SK-N-SH treated with all-trans-retinoic acid at 6 μM for 48 hours (cell line): Measurements from ENCODE around the gene NEGR1.

Experiments used
- ATAC-seq: fragments of 200-7000 bp; cut with Tn5 transposase; 3 replicates; pipeline ENCODE4 v1.9.1; 2020; ENCODE audit warnings: mild to moderate bottlenecking, moderate library complexity
- ARNTL ChIP-seq: fragments of 450-650 bp; formaldehyde crosslinking; IDR thresholded peaks from 2 replicates; pipeline ENCODE4 v1.5.0; 2020; ENCODE audit warnings: low read depth, mild to moderate bottlenecking, moderate library complexity, borderline replicate concordance
- BACH2 ChIP-seq: fragments of 250-450 bp; sonication (Bioruptor Pico); IDR thresholded peaks from 2 replicates; pipeline ENCODE4 v1.9.0; 2021; ENCODE audit warnings: mild to moderate bottlenecking, borderline replicate concordance
- CSDC2 ChIP-seq: fragments of 250-450 bp; sonication (Bioruptor Pico); IDR thresholded peaks from 2 replicates; pipeline ENCODE4 v1.5.0; 2020; ENCODE audit warnings: mild to moderate bottlenecking, moderate library complexity
- GLIS3 ChIP-seq: fragments of 250-450 bp; sonication (Bioruptor Pico); IDR thresholded peaks from 2 replicates; pipeline ENCODE4 v1.5.0; 2020; ENCODE audit warnings: mild to moderate bottlenecking, moderate library complexity
- ISL1 ChIP-seq: fragments of 250-450 bp; sonication (Bioruptor Pico); IDR thresholded peaks from 2 replicates; pipeline ENCODE4 v2.1.2; 2022; ENCODE audit warnings: mild to moderate bottlenecking, moderate library complexity
- OSR1 ChIP-seq: fragments of 250-450 bp; sonication (Bioruptor Pico); IDR thresholded peaks from 2 replicates; pipeline ENCODE4 v1.8.0; 2022; ENCODE audit warnings: moderate library complexity, mild to moderate bottlenecking, inconsistent platforms
- PPARA ChIP-seq: fragments of 250-450 bp; sonication (Bioruptor Pico); IDR thresholded peaks from 2 replicates; pipeline ENCODE4 v1.5.0; 2020; ENCODE audit warnings: mild to moderate bottlenecking, borderline replicate concordance
- RARB ChIP-seq: fragments of 250-450 bp; sonication (Bioruptor Pico); IDR thresholded peaks from 2 replicates; pipeline ENCODE4 v1.8.0; 2021; ENCODE audit warnings: mild to moderate bottlenecking, moderate library complexity
- SNAI2 ChIP-seq: fragments of 250-450 bp; sonication (Bioruptor Pico); IDR thresholded peaks from 2 replicates; pipeline ENCODE4 v1.5.0; 2020; ENCODE audit warnings: mild to moderate bottlenecking, moderate library complexity
- TOX ChIP-seq: fragments of 250-450 bp; sonication (Bioruptor Pico); IDR thresholded peaks from 2 replicates; pipeline ENCODE4 v1.8.0; 2021; ENCODE audit warnings: mild to moderate bottlenecking, moderate library complexity, borderline replicate concordance
- ZC3H10 ChIP-seq: fragments of 250-450 bp; sonication (Bioruptor Pico); IDR thresholded peaks from 2 replicates; pipeline ENCODE4 v1.5.1; 2021; ENCODE audit warnings: mild to moderate bottlenecking, moderate library complexity
- ZFP3 ChIP-seq: fragments of 250-450 bp; sonication (Bioruptor Pico); IDR thresholded peaks from 2 replicates; pipeline ENCODE4 v1.5.0; 2020; ENCODE audit warnings: mild to moderate bottlenecking, moderate library complexity
- ZFP30 ChIP-seq: fragments of 450-650 bp; formaldehyde crosslinking; IDR thresholded peaks from 2 replicates; pipeline ENCODE4 v1.5.0; 2022; ENCODE audit warnings: mild to moderate bottlenecking, moderate library complexity
- ZNF565 ChIP-seq: fragments of 450-650 bp; formaldehyde crosslinking; conservative IDR thresholded peaks from 2 replicates; pipeline ENCODE4 v1.5.0; 2020; ENCODE audit warnings: low read depth, mild to moderate bottlenecking, moderate library complexity
- ZNF70 ChIP-seq: fragments of 450-650 bp; formaldehyde crosslinking; IDR thresholded peaks from 2 replicates; pipeline ENCODE4 v1.5.0; 2020; ENCODE audit warnings: mild to moderate bottlenecking, moderate library complexity
- ZNF8 ChIP-seq: fragments of 450-650 bp; formaldehyde crosslinking; IDR thresholded peaks from 2 replicates; pipeline ENCODE4 v1.5.0; 2020; ENCODE audit warnings: mild to moderate bottlenecking, moderate library complexity
- TF ChIP-seq, protein P1 (sequence below): fragments of 250-450 bp; sonication (Bioruptor Pico); IDR thresholded peaks from 2 replicates; pipeline ENCODE4 v1.5.1; 2020; ENCODE audit warnings: low read depth, mild to moderate bottlenecking, moderate library complexity
- TF ChIP-seq, protein P2 (sequence below): fragments of 250-450 bp; sonication (Bioruptor Pico); IDR thresholded peaks from 2 replicates; pipeline ENCODE4 v1.5.0; 2020; ENCODE audit warnings: mild to moderate bottlenecking, moderate library complexity
- TF ChIP-seq, protein P3 (sequence below): fragments of 250-450 bp; sonication (Bioruptor Pico); IDR thresholded peaks from 2 replicates; pipeline ENCODE4 v1.8.0; 2021; ENCODE audit warnings: low read depth, mild to moderate bottlenecking, moderate library complexity, borderline replicate concordance
- TF ChIP-seq, protein P4 (sequence below): fragments of 250-450 bp; sonication (Bioruptor Pico); IDR thresholded peaks from 2 replicates; pipeline ENCODE4 v1.8.0; 2020; ENCODE audit warnings: mild to moderate bottlenecking, moderate library complexity, borderline replicate concordance
- TF ChIP-seq, protein P5 (sequence below): fragments of 250-450 bp; sonication (Bioruptor Pico); IDR thresholded peaks from 2 replicates; pipeline ENCODE4 v1.5.1; 2021; ENCODE audit warnings: mild to moderate bottlenecking, moderate library complexity

Gene NEGR1

DNA sequence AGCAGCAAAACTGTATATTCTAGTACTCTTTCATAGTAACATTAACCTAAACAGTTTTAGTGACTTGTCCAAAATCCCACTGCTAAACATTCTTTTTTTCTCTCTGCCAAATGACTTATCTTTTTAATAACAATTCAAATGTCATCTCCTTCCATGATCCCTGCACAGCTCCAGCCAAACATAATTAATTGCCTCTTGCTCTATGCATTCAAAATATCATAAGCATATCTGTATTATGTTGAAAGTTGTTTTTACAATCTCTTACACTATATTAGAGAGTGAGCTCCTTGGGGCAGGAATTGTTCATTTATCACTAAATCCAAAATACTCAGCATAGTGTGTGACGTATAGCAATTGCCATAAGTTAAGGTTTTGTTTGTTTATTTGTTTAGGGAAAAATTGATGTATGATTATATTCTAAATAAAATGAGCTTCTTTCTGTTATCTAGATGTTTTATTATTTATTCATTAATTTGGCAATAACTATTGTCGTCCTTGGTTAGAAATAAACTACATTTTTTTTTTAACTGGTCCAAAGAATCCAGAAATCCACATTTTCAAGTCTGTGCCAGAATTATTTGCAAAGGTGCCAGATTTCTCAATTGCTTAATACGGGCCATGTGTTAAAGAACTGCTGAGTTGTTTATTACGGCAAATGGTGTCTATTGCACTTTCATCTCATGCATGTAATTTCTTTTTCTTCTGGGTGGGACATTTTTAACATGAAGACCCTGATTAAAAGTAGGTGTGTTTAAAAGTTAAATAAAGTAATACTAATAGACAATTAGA is 624.3 kb downstream of the NEGR1 start:
- ATAC-seq = no peak
- TF ChIP-seq ZC3H10 (CRISPR knock-in tag) (no peak), ZNF565 (CRISPR knock-in tag) (no peak), ZNF8 (no peak), BACH2 (CRISPR knock-in tag) (no peak), ISL1 (no peak), ZFP30 (CRISPR knock-in tag) (no peak), CSDC2 (CRISPR knock-in tag) (no peak), GLIS3 (CRISPR knock-in tag) (no peak), ARNTL (CRISPR knock-in tag) (no peak), PPARA (CRISPR knock-in tag) (no peak), OSR1 (no peak), TOX (no peak)
- TF ChIP-seq, protein P1, sequence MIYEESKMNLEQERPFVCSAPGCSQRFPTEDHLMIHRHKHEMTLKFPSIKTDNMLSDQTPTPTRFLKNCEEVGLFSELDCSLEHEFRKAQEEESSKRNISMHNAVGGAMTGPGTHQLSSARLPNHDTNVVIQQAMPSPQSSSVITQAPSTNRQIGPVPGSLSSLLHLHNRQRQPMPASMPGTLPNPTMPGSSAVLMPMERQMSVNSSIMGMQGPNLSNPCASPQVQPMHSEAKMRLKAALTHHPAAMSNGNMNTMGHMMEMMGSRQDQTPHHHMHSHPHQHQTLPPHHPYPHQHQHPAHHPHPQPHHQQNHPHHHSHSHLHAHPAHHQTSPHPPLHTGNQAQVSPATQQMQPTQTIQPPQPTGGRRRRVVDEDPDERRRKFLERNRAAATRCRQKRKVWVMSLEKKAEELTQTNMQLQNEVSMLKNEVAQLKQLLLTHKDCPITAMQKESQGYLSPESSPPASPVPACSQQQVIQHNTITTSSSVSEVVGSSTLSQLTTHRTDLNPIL = no peak
- TF ChIP-seq, protein P2, sequence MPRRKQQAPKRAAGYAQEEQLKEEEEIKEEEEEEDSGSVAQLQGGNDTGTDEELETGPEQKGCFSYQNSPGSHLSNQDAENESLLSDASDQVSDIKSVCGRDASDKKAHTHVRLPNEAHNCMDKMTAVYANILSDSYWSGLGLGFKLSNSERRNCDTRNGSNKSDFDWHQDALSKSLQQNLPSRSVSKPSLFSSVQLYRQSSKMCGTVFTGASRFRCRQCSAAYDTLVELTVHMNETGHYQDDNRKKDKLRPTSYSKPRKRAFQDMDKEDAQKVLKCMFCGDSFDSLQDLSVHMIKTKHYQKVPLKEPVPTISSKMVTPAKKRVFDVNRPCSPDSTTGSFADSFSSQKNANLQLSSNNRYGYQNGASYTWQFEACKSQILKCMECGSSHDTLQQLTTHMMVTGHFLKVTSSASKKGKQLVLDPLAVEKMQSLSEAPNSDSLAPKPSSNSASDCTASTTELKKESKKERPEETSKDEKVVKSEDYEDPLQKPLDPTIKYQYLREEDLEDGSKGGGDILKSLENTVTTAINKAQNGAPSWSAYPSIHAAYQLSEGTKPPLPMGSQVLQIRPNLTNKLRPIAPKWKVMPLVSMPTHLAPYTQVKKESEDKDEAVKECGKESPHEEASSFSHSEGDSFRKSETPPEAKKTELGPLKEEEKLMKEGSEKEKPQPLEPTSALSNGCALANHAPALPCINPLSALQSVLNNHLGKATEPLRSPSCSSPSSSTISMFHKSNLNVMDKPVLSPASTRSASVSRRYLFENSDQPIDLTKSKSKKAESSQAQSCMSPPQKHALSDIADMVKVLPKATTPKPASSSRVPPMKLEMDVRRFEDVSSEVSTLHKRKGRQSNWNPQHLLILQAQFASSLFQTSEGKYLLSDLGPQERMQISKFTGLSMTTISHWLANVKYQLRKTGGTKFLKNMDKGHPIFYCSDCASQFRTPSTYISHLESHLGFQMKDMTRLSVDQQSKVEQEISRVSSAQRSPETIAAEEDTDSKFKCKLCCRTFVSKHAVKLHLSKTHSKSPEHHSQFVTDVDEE = no peak
- TF ChIP-seq, protein P3, sequence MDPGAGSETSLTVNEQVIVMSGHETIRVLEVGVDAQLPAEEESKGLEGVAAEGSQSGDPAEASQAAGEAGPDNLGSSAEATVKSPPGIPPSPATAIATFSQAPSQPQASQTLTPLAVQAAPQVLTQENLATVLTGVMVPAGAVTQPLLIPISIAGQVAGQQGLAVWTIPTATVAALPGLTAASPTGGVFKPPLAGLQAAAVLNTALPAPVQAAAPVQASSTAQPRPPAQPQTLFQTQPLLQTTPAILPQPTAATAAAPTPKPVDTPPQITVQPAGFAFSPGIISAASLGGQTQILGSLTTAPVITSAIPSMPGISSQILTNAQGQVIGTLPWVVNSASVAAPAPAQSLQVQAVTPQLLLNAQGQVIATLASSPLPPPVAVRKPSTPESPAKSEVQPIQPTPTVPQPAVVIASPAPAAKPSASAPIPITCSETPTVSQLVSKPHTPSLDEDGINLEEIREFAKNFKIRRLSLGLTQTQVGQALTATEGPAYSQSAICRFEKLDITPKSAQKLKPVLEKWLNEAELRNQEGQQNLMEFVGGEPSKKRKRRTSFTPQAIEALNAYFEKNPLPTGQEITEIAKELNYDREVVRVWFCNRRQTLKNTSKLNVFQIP = no peak
- TF ChIP-seq, protein P4, sequence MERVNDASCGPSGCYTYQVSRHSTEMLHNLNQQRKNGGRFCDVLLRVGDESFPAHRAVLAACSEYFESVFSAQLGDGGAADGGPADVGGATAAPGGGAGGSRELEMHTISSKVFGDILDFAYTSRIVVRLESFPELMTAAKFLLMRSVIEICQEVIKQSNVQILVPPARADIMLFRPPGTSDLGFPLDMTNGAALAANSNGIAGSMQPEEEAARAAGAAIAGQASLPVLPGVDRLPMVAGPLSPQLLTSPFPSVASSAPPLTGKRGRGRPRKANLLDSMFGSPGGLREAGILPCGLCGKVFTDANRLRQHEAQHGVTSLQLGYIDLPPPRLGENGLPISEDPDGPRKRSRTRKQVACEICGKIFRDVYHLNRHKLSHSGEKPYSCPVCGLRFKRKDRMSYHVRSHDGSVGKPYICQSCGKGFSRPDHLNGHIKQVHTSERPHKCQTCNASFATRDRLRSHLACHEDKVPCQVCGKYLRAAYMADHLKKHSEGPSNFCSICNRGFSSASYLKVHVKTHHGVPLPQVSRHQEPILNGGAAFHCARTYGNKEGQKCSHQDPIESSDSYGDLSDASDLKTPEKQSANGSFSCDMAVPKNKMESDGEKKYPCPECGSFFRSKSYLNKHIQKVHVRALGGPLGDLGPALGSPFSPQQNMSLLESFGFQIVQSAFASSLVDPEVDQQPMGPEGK (CRISPR knock-in tag) = no peak

DNA sequence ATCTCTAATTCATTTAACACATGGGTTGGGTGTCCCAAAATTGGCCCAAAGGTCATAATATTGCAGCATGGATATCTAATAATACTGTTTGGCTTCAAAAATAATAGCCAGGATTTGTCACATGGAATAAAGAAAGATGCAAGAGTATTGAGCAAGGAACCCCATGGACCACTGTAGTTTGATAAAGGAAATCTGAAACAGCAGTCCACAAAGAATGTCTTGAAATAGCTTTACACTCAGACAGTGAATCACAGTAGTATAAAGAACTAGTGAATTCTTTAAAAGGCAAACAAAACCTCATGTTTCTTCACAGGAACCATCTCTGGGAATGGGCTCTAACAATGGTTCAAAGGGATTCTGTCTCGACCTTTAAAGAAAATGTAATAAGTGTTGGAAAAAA is 625.4 kb downstream of the NEGR1 start:
- no peak for ATAC-seq
- TF ChIP-seq OSR1 = no peak
- TF ChIP-seq ARNTL (CRISPR knock-in tag) = no peak
- TF ChIP-seq PPARA (CRISPR knock-in tag) = no peak
- no peak for TF ChIP-seq RARB (CRISPR knock-in tag)
- TF ChIP-seq BACH2 (CRISPR knock-in tag) = no peak
- no peak for TF ChIP-seq SNAI2 (CRISPR knock-in tag)
- TF ChIP-seq, protein P5, sequence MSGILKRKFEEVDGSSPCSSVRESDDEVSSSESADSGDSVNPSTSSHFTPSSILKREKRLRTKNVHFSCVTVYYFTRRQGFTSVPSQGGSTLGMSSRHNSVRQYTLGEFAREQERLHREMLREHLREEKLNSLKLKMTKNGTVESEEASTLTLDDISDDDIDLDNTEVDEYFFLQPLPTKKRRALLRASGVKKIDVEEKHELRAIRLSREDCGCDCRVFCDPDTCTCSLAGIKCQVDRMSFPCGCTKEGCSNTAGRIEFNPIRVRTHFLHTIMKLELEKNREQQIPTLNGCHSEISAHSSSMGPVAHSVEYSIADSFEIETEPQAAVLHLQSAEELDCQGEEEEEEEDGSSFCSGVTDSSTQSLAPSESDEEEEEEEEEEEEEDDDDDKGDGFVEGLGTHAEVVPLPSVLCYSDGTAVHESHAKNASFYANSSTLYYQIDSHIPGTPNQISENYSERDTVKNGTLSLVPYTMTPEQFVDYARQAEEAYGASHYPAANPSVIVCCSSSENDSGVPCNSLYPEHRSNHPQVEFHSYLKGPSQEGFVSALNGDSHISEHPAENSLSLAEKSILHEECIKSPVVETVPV (CRISPR knock-in tag) = no peak
- no peak for TF ChIP-seq ZFP3 (CRISPR knock-in tag)
- TF ChIP-seq, protein P3 = no peak
- no peak for TF ChIP-seq CSDC2 (CRISPR knock-in tag)
- no peak for TF ChIP-seq ZC3H10 (CRISPR knock-in tag)
- TF ChIP-seq ZNF70 (CRISPR knock-in tag) = no peak
- TF ChIP-seq TOX = no peak
